ENCODE data around the gene AURKAIP1.

AURKAIP1 gene

DNA sequence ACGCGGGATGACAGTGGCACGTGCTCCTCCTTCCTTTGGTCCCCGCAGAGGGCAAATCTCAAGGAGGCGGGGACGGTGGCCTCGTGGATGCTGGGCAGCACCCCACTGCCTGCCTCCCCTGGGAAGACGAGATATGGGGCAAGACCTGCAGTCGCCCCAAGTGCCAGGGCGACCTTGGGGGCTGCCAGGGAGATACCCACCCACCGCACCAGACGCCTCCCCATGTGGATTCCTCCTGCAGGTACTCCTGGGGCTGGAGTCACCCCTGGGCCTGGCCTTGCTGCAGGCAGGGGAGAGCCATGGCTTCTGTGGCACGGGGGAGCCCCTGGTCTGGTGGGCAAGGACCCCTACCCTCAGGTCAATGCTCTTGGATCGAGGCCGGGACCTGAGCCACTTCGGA lies 5.9 kb upstream of the AURKAIP1 start:
- H3K4me3 ChIP-seq (ENCODE audit: control insufficient read depth, low read depth, low read length) = no peak overlapping the region
- TF ChIP-seq, protein P1, sequence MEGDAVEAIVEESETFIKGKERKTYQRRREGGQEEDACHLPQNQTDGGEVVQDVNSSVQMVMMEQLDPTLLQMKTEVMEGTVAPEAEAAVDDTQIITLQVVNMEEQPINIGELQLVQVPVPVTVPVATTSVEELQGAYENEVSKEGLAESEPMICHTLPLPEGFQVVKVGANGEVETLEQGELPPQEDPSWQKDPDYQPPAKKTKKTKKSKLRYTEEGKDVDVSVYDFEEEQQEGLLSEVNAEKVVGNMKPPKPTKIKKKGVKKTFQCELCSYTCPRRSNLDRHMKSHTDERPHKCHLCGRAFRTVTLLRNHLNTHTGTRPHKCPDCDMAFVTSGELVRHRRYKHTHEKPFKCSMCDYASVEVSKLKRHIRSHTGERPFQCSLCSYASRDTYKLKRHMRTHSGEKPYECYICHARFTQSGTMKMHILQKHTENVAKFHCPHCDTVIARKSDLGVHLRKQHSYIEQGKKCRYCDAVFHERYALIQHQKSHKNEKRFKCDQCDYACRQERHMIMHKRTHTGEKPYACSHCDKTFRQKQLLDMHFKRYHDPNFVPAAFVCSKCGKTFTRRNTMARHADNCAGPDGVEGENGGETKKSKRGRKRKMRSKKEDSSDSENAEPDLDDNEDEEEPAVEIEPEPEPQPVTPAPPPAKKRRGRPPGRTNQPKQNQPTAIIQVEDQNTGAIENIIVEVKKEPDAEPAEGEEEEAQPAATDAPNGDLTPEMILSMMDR (IDR thresholded peaks at IDR 0.05; ENCODE audit: control insufficient read depth, insufficient read depth, low read depth, low read length, missing control alignments) = no peak
- no peak for DNase-seq (ENCODE audit: low read depth)

DNA sequence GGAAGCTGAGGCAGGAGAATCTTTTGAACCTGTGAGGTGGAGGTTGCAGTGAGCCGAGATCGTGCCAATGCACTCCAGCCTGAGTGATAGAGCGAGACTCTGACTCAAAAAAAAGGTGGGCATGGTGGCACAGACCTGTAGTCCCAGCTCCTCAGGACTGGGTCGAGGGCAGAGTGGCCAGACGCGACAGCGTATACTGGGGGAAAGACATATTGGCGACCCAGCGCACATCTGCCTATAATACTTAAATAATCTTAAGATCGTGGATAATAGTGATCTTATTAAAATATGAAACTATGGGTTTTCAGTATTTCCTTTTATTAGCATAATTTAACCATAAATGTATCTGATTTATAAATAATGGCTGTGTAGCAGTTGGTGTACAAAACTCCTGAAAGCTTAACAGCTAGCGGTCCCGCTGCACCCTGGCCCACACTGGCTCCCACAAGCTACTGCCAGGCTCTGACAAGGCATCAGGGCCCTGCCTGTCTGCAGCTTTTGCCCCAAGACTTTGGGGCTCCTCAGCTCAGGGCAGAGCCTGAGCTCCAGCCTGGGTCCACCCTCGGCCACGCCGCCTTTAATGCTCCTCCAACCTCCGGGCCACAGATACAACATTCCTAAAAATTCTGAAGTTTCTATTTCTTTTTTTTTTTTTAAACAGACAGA lies 2.7 kb upstream of the AURKAIP1 start:
- TF ChIP-seq, protein P1 (IDR thresholded peaks at IDR 0.05; ENCODE audit: control insufficient read depth, insufficient read depth, low read depth, low read length, missing control alignments) = no peak
- H3K4me3 ChIP-seq (ENCODE audit: control insufficient read depth, low read depth, low read length) = no peak overlapping the region
- DNase-seq (ENCODE audit: low read depth) = no peak

DNA sequence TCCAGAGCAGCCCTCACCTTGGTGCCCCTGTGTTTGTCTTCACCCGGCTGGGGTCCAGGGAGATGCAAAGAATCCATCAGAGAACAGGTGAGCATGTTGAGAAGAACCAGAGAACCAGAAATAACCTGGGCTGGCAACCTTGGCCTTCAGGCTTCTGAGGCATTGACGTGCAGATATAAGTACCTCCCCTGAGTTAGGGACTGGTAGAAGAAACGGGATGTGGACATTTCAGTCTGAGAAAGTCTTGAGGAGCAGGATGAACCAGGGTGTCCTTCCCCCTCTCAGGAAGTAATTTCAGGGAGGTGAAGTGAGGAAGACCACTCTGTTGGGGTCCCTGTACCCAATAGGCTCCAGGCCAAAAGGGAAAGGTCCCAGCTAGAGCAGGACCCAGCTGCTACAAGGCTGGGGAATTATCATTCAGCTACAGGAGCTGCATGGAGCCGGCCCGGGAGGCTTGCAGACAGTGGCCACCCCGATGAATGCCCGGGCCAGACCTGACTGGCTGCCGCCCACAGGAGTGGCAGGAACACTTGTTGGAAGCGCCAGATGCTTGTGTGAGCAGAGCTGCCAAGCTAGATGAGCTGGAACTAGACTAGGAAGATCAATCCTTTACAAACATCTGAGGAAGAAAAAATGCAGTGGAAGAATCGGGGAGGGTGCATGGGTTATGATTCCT lies 1.7 kb upstream of the AURKAIP1 start:
- TF ChIP-seq, protein P1 (IDR thresholded peaks at IDR 0.05; ENCODE audit: control insufficient read depth, insufficient read depth, low read depth, low read length, missing control alignments) = no peak
- H3K4me3 ChIP-seq (ENCODE audit: control insufficient read depth, low read depth, low read length) = no peak overlapping the region

DNA sequence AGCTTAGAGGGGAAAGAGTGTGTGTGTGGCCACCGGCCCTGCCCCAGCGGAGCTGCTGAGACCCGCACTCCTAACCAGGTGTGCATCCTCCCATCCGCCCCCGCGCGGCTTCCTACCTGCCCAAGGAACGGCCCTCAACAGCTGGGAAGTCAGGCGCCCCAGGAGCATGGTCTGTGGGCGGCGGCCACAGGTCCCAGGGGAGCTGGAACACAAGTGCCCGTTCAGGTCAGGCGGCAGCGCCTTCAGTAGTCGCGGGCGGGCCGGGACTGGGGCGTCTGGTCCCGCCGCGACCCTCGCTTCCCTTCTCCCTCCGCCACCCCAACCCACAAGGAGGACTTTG lies 448 bp downstream of the AURKAIP1 start:
- no peak for DNase-seq (ENCODE audit: low read depth)
- TF ChIP-seq, protein P1 (IDR thresholded peaks at IDR 0.05; ENCODE audit: control insufficient read depth, insufficient read depth, low read depth, low read length, missing control alignments) = no peak
- peak overlapping the region; percentile 61 for H3K4me3 ChIP-seq (ENCODE audit: control insufficient read depth, low read depth, low read length)

More for the DNA sequence above, 1.7 kb upstream of the AURKAIP1 start:
- no peak for DNase-seq (ENCODE audit: low read depth)

DNA sequence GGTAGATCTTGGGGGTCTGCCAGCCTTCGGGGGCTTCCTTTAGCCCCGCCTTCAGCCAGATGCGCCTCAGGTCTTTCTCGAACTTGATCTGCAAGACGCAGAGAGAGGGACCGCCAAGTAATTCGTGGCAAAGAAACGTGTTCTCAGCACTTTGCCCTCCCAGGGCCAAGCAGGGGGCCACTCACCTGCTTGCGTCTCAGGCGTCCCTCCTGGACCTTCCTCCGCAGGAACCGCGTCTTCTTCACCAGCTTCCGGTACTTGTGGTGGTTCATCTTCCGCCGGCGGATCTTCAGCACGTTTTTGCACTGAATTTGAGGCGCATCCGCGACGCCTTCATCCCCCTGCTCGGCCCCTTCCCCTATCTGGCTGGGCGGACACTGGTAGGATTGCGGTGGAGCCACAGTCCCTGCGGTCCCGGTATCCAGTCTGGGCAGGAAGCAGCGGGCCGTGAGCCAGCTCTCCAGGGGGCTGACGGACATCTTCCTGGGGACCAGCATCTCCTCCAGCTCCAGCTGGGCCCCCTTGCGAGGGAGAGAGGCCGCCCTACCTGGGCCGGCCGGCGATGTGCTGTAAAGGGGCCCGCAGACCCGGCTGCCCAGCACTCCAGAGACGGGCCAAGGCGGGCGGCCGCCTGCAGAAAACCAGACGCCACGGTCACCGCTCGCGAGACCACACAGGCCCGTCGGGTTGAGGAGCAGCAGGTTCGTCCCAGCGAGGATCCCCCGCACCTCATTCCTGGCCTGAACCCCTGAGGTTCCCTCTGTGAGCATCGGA lies 1.0 kb downstream of the AURKAIP1 start:
- H3K4me3 ChIP-seq (ENCODE audit: control insufficient read depth, low read depth, low read length) = peak overlapping the region; percentile 61
- DNase-seq (ENCODE audit: low read depth) = no peak
- TF ChIP-seq, protein P1 (IDR thresholded peaks at IDR 0.05; ENCODE audit: control insufficient read depth, insufficient read depth, low read depth, low read length, missing control alignments) = no peak

DNA sequence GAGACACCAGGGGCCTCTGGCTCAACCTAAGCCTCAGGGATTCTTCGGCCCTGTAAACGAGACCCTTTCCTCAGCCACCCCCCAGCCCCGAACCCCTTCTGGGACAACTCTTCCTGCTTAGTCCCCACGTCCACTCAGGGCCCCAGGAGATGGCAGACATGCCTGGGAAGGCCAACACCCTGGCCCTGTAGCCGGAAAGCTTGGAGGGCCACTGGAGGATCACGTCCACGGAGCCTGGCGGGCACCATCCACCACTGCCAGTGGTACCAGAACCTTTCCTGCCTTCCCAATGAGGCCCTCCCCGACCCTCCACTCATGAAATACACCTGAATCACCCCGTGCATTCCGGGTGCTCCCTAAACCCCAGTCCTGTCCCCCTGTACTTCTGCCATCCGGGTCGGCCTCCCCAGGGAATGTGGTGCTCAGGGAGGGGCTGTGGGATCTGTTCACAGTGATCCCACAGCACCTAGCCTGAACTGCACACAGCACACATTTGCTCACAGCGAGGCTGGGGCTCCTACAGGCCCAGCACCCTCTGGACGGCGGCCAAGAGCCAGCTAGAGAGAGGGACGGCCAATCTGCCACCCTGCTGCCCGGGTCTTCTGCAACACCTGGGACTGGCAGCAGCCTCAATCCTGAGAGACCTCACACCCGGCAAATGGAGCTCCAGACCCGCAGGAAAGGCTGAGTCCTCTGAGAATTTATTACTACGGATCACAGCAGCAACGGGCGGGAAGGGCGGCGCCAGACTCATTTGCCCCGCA lies 1.8 kb downstream of the AURKAIP1 start:
- DNase-seq (ENCODE audit: low read depth) = no peak
- TF ChIP-seq, protein P1 (IDR thresholded peaks at IDR 0.05; ENCODE audit: control insufficient read depth, insufficient read depth, low read depth, low read length, missing control alignments) = no peak
- peak overlapping the region; percentile 7 for H3K4me3 ChIP-seq (ENCODE audit: control insufficient read depth, low read depth, low read length)

Measured in AG09309 (cell line).